ENCODE results near the gene SEMA6B.

SEMA6B gene

DNA sequence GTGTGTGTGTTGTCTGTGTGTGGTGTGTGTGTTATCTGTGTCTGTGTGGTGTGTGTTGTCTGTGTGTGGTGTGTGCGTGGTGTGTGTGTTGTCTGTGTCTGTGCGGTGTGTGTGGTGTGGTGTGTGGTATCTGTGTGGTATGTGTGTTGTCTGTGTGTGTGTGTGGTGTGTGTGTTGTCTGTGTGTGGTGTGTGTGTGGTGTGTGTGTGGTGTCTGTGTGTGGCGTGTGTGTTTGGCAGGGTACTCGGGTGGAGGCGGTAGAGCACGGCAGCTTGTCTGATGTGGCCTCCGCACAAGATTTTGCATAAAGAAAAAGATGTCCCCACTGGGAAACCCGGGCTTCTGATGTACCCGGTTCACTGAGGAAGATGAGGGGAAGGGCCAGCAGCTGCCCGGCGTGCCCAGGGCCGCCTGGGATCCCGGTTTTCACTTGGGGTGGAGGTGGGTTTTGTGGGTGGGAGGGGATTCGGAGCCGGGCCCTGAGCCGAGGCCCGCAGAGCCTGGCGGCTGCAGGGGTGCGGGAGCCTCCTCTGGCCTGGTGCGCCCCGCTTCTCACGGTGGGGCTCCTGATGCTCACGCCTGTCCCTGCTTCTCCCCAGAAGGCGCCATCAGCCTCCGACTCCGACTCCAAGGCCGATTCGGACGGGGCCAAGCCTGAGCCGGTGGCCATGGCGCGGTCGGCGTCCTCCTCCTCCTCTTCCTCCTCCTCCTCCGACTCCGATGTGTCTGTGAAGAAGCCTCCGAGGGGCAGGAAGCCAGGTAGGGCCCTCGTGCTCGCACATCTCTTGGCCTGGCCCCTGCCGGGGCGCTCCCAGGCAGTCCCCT lies 66.2 kb downstream of the SEMA6B start:
- DNase-seq (ENCODE audit: low read depth in 2 of 2), result no peak
